Umbilical cord (tissue), 2 donors: ENCODE data around the gene FIGN. TPM values are rescaled to one million over a fixed set of nuclear protein-coding genes. Genes with fewer than 3 reads are reported as not detected.

Source experiments
- DNase-seq: peaks from one replicate; pipeline ENCODE4 v3.0.0-alpha.2; 2015; ENCODE audit warnings: low spot score
- total RNA-seq: library from RNA; depleted of rRNA; stranded (reverse); fragments of >200 nt; gene quantifications from one replicate; pipeline ENCODE4 v1.2.3, GENCODE V29; 2014; ENCODE audit warnings: low replicate concordance; ENCODE audit not compliant: insufficient read depth

The FIGN gene
- total RNA-seq, 1 donor from 2014 or later: 2.9 TPM

- DNase-seq: no peak
These were observed 71.2 kb downstream of the FIGN start for GRCh38 chr2:163664610-163665009.

DNA sequence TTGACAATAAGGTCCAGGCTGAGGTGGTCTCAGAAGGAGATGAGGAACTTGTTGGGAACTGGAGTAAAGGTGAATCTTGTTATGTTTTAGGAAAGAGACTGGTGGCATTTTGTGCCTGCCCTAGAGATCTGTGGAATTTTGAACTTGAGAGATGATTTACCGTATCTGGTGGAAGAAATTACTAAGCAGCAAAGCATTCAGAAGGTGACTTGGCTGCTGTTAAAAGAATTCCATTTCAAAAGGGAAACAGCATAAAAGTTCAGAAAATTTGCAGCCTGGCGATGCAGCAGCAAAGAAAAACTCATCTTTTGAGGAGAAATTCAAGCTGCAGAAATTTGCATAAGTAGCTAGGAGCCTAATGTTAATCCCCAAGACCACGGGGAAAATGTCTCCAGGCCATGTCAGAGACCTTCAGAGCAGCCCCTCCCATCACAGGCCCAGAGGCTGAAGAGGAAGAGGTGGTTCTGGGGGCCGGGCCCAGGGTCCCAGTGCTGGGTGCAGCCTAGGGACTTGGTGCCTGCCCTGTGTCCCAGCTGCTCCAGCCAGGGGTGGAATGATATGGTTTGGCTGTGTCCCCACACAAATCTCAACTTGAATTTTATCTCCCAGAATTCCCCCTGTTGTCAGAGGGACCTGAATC is 73.5 kb downstream of the FIGN start:
- DNase-seq: no peak

GRCh38 chr2:163659224-163659623 is 76.6 kb downstream of the FIGN start:
- DNase-seq: no peak

- no peak for DNase-seq
These were observed 77.3 kb downstream of the FIGN start for GRCh38 chr2:163658556-163658955.

- no peak for DNase-seq
These were observed 78.5 kb downstream of the FIGN start for GRCh38 chr2:163657281-163657656.

GRCh38 chr2:163656622-163657280 is 79.1 kb downstream of the FIGN start:
- DNase-seq: peak; percentile 52

DNA sequence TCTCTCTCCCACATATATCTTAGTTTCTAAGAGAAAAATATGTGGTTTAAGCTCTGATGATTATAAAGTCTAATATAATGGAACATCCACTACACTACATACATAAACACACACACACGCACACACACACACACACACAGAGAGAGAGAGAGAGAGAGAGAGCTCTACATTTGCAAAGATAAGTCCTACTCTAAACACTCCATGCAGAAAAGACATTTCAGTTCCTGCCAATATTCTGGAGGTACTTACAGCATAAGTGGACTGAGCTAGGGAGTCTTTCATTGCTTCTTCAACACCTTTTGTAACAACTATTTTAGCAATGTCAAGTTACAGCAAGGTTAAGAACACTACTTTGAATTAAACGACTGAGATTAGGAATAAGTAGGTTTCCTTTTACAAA is 80.1 kb downstream of the FIGN start:
- DNase-seq: peak; percentile 39

DNA sequence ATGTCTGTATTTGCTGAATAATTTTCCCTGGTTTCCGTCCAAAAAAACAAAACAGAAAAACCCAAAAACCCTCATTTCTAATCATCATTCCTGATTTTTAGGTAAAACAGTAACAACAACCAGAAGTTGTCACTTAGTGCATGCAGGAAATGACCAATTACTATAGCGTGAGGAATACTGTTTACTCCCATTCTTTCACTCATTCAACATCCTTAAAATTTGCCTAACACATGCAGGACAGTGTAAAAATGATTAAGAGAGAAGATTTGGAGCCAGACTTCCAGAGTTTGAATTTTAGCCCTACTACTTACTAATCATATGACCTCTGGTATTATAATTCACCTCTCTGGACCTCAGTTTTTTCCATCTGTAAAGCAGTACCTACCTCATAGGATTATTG is 83.1 kb downstream of the FIGN start:
- DNase-seq: no peak

DNA sequence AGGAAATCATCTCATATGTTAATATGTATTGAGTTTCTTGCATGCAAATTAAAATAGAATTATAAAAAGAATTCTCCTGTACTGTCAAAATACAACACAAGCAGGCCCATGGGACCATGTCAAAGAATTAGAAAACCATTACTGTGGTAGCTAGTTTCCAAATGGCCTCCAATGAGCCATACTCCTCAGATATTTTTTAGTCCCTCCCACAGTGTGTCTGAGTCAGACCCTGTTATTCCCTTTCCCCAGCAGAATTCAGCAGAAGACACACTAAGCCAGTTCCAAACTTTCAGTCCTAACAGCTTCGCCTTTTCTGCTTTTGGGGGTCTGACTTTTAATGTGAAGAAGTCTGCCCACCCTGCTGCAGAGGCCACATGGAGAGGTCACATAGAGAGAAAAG is 86.7 kb downstream of the FIGN start:
- DNase-seq: no peak

DNA sequence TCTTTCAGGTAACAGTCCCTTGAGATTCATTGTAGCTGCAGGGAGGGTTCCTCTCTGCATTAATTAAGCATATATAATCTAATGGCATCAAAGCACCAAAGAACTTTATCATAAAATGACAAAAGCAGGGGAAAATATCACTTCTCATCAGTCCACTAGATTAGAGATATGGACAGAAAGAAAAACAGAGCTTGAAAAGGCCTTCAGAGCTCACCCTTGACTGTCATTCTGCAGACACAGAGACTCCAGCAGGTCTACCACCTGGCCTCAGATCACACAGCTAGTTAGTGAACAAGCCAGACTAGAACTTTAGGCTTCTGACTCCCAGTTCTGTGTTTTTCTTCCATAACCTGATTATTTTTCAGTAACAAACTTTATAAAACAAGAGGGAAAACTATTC is 88.5 kb downstream of the FIGN start:
- DNase-seq: no peak

DNA sequence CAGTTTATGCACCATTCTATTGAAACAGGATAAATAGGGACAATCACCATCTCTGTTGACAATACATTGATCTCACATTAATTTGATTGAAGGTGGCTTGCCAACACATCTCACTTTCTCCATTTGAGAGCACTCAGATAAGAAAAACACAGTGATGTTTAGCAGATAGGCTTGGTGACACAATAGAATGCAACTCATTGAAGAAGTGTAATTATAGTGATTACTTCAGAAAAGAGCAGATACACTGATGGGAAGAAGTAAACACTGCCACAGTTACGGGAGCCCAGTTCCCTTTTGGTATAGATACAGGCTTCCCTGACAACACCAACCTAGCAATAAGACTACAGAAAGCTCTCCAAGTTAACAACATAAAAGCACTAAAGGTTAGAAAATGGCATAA is 89.1 kb downstream of the FIGN start:
- no peak for DNase-seq

DNA sequence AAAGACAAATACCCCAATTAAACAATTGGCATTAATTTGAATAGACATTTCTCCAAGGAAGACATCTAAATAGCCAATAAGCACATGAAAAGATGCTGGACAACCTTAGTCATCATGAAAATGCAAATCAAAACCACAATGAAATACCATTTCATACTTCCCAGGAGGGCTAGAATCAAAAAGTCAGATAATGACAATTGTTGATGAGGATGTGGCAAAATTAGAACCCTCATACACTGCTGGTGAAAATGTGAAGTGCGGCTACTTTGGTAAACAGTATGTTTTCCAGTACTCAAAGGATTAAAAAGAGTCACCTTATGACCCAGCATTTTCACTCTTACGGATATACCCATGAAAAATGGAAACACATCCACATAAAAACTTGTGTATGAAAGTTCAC is 91.6 kb downstream of the FIGN start:
- no peak for DNase-seq

DNA sequence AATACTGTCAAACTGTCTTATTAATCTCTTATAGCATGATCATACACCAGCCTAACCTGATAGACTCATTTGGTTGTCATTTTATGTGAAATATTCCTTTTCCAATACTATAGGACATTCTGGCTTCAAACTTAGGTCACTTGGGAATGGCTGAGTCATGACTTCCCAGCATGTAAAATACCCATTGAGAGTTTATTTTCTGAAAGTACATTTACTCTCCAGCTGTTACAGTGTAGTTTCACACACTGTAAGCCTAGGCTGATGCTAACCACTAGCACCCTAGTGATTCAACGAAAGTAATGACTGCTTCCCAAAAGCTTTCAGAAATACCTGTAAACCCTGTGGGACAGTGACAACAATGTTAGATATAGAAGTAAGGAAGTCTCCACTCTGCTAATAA is 93.8 kb downstream of the FIGN start:
- no peak for DNase-seq

- DNase-seq: no peak
These were observed 95.1 kb downstream of the FIGN start for GRCh38 chr2:163640542-163641193.

DNA sequence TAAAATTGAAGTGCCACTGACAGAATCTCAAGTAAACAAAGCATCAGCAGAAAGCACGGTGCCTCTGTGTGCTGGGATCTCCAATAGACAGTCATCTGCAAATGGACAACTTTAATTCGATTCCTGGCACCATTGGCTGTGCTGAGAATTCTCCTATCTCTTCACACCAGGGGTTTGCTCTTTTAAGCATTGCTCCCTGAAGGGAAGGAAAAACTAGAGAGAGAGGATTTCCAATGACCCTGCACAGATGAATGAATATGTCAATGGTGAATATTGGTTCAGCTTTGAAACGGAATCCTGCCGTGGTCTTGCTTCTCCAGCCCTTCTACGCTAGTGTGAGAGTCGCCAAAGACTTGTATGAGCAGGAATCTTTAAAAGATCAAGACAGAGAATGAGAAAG is 97.9 kb downstream of the FIGN start:
- DNase-seq: no peak

DNA sequence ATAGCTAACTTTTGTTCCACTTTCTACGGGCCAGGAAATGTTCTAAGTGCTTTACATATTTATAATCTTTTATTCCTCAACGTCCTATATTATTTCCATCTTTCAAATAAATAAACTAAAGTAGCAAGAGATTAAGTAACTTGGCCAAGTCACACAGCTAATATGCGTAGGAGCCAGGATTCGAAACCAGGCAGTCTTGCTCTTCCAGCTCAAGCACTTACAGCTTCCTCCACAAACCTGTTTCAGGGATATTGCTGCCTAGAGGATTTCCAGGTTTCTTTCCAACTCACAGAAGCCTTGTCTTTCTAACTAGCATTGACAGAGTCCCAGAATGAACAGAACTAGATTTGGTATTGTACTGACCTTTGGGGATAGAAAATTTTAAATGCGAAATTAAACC is 102.5 kb downstream of the FIGN start:
- DNase-seq: no peak

DNA sequence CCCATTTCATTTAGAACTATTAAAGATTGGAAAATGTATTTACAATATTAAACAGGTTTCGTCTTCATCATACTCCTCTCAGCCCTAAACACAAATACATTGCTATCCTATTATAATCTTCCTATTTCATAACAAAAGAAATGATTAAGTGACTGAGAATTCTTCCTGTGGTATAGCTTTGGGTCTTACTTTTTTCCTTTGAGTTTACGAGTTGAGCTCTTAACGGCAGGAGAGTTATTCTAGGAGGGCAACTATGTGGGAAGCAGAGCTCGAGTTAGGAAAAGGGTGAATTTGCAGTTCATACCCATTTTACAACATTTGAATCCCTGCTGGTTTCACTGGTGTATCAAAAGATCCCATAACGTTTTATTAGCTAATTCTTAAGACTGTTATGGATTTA is 105.0 kb downstream of the FIGN start:
- no peak for DNase-seq

GRCh38 chr2:163626639-163627109 is 109.1 kb downstream of the FIGN start:
- DNase-seq: no peak

GRCh38 chr2:163626208-163626607 is 109.6 kb downstream of the FIGN start:
- no peak for DNase-seq

DNA sequence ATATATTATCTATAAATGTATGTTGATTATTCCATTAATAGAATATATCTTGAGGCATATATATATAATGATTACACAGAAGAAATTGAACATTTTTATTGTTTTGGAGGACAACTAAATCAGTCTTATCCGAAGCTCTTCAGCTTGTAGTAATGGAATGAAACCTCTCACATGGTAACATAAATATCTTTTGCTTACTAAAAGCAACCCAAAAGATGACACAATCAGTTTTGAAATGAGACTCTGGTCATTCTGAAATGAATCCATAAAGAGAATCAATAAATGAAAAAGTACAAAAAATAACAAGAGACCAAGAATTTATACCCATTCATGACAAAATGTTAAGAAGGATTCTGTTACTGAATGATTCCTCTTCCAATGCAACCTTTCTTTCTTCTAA is 110.2 kb downstream of the FIGN start:
- no peak for DNase-seq

GRCh38 chr2:163621445-163622004 is 114.3 kb downstream of the FIGN start:
- no peak for DNase-seq

DNA sequence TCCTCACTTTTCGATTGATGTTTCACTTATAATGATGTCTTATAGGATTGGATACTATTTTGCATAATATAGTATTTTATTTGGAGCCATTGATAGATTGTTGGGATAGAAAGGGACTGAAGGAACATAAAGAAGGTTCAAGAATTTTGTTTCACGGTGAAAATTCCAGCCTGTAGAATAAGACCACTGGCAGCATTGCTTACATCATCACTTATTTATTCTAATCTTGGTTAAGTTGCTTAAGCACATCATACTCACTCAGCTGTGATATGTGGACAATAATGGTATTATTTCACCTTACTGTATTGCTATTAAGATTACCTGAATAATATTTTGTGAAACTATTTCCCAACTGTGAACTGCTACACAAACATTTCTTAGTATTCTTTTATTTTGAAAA is 118.3 kb downstream of the FIGN start:
- no peak for DNase-seq

GRCh38 chr2:163613266-163613731 is 122.5 kb downstream of the FIGN start:
- no peak for DNase-seq
